ENCODE results near the gene ABTB1.

DNA sequence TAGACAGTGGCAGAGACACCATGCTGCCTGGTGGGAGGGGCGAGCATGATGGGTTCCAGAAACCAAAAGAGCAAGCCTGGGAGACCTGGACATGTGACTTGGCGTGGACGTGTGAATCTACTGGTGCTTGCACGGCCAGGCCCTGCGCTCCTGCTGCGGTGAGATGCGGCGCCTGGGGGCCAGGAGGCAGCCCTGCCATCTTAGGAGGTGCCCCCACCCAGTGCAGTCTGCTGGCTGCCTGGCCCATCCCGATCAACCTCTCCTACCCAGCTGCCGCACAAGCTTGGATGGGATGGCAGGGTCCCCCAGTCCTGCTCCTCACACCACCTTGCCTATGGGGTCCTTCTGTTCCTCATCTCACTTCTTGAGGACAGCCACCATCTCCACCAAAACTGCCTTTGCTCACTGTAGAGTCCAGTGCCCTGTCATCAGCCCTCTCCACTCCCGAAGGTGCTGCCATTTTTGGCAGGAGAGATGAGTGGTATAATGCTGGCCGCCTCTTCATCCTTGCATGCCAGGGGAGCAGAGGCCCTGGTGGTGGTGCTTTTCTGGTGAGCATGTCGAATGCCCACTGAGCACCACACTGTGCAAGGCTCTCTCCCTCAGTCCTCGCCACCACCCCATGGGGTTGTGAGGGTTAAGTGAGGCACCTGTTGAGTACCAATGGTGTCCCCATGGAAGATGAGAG lies 3.1 kb upstream of the ABTB1 start:
- TF ChIP-seq, protein P1, sequence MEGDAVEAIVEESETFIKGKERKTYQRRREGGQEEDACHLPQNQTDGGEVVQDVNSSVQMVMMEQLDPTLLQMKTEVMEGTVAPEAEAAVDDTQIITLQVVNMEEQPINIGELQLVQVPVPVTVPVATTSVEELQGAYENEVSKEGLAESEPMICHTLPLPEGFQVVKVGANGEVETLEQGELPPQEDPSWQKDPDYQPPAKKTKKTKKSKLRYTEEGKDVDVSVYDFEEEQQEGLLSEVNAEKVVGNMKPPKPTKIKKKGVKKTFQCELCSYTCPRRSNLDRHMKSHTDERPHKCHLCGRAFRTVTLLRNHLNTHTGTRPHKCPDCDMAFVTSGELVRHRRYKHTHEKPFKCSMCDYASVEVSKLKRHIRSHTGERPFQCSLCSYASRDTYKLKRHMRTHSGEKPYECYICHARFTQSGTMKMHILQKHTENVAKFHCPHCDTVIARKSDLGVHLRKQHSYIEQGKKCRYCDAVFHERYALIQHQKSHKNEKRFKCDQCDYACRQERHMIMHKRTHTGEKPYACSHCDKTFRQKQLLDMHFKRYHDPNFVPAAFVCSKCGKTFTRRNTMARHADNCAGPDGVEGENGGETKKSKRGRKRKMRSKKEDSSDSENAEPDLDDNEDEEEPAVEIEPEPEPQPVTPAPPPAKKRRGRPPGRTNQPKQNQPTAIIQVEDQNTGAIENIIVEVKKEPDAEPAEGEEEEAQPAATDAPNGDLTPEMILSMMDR (conservative IDR thresholded peaks at IDR 0.05; ENCODE audit: low read depth, low read length): no peak
- no peak for TF ChIP-seq EZH2 (IDR thresholded peaks at IDR 0.05; ENCODE audit: low read length, unreplicated experiment)
- no peak for TF ChIP-seq EZH2phosphoT487 (IDR thresholded peaks at IDR 0.05; ENCODE audit: borderline replicate concordance, low read length)
